SK-N-SH (cell line): ENCODE measurements around the gene ATG7.

Experiments used
- GATA2 ChIP-seq: sonication (generic); formaldehyde crosslinking; IDR thresholded peaks from 2 replicates; pipeline ENCODE4 v1.5.0; 2020; ENCODE audit warnings: mild to moderate bottlenecking, missing genetic modification reagents
- RAD21 ChIP-seq: IDR thresholded peaks from 2 replicates; pipeline ENCODE4 v1.6.1; 2012; ENCODE audit warnings: mild to moderate bottlenecking, low read length
- TF ChIP-seq, protein P1 (sequence below): fragments of 200-600 bp; sonication (generic); IDR thresholded peaks from 2 replicates; pipeline ENCODE4 v1.6.1; 2017; ENCODE audit warnings: antibody characterized with exemption, mild to moderate bottlenecking, moderate library complexity

DNA sequence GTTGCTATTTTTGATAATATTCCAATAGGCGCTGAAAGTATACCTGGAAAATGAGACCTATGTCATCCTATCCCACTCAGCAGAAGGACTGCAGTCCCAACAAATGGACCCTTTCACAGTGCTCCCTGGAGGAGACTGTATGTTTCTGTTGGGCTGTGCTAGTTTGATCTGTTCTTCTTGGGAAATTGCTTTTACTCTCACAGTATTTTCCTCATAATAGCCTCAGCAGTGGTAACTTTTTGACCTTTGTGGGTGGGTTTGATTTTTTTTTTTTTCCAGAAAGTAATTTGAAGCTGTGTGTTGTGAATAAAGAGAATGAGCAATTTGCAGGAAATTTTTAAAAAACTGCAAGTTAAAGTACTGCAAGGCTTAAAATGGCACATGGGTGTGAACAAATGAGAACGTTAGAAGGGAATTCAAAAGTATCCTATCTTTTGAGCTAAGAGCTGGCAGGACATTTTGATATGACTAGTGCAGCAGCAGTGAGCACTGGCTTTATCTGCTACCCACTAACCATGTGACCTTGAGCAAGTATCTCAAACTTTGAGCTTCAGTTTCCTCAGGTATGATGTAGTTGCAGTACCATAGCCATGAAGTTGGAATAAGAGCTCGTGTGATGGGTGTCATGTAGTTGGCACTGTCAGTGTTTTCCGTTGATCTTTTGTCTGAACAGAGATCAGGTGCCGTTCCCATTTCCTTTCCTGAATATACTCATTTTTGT lies 118.4 kb downstream of the ATG7 start:
- TF ChIP-seq, protein P1, sequence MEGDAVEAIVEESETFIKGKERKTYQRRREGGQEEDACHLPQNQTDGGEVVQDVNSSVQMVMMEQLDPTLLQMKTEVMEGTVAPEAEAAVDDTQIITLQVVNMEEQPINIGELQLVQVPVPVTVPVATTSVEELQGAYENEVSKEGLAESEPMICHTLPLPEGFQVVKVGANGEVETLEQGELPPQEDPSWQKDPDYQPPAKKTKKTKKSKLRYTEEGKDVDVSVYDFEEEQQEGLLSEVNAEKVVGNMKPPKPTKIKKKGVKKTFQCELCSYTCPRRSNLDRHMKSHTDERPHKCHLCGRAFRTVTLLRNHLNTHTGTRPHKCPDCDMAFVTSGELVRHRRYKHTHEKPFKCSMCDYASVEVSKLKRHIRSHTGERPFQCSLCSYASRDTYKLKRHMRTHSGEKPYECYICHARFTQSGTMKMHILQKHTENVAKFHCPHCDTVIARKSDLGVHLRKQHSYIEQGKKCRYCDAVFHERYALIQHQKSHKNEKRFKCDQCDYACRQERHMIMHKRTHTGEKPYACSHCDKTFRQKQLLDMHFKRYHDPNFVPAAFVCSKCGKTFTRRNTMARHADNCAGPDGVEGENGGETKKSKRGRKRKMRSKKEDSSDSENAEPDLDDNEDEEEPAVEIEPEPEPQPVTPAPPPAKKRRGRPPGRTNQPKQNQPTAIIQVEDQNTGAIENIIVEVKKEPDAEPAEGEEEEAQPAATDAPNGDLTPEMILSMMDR, result no peak
- TF ChIP-seq GATA2 (CRISPR knock-in tag) (no peak), RAD21 (no peak)
